Testis (tissue), 2 donors: ENCODE measurements around the gene PTTG2.

ENCODE experiments used
- POLR2A ChIP-seq: fragments of 450-650 bp; IDR thresholded peaks from one replicate; pipeline ENCODE4 v1.6.1; 2017; ENCODE audit warnings: antibody characterized with exemption, mild to moderate bottlenecking, moderate library complexity
- TF ChIP-seq, protein P1 (sequence below), 3 experiments: fragments of 450-650 bp in 2 of 3; fragments of 200-600 bp in 1 of 3; sonication (generic) in 1 of 3; IDR thresholded peaks; one replicate each; pipeline ENCODE4 v1.5.1; 2016 to 2019; ENCODE audit warnings: antibody characterized with exemption in 3 of 3, mild to moderate bottlenecking in 2 of 3, moderate library complexity in 1 of 3

DNA sequence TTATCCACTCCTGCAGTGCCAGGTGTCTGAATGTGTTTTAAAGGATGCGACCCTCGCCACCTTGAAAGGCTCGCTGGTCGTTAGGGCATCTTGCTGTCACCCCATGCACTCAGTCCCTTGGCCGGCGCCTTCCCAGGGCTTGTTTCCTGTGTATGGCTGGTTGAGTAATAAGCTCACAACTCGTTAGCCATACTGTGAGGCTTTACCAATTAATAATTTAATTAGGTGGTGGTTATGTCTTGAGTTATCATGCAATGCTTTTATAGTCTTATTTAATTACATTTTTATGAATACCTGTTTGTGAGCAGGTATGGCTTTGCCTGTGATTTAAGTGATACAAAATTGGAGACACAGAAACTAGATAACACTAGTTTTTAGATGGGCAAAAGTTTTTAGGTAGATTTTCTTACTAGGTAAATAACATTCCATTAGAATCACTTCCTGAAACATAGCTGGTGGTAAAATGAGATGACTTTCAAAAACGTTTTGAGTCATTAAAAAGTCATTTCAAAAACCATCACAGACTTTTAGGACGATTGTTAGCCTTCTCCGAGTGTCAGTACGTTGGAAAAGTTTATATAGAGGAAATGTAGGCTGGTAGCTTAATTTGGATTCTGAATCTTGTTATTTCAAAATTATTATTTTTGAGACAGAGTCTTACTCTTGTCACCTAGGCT, 18.2 kb downstream of the PTTG2 start:
- TF ChIP-seq, protein P1, sequence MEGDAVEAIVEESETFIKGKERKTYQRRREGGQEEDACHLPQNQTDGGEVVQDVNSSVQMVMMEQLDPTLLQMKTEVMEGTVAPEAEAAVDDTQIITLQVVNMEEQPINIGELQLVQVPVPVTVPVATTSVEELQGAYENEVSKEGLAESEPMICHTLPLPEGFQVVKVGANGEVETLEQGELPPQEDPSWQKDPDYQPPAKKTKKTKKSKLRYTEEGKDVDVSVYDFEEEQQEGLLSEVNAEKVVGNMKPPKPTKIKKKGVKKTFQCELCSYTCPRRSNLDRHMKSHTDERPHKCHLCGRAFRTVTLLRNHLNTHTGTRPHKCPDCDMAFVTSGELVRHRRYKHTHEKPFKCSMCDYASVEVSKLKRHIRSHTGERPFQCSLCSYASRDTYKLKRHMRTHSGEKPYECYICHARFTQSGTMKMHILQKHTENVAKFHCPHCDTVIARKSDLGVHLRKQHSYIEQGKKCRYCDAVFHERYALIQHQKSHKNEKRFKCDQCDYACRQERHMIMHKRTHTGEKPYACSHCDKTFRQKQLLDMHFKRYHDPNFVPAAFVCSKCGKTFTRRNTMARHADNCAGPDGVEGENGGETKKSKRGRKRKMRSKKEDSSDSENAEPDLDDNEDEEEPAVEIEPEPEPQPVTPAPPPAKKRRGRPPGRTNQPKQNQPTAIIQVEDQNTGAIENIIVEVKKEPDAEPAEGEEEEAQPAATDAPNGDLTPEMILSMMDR (IDR thresholded peaks at IDR 0.05), result no peak
- TF ChIP-seq POLR2A, result no peak
